ENCODE results near the gene SLC7A6OS.

The SLC7A6OS gene

GRCh38 chr16:68253721-68254120, 57.0 kb downstream of the SLC7A6OS start:
- no peak for DNase-seq (ENCODE audit: low read depth in 2 of 2)

GRCh38 chr16:68252383-68252782, 58.4 kb downstream of the SLC7A6OS start:
- no peak for DNase-seq (ENCODE audit: low read depth in 2 of 2)

GRCh38 chr16:68251832-68252231, 58.9 kb downstream of the SLC7A6OS start:
- DNase-seq (ENCODE audit: low read depth in 2 of 2), result no peak

- no peak for DNase-seq (ENCODE audit: low read depth in 2 of 2)
These were observed 59.8 kb downstream of the SLC7A6OS start for GRCh38 chr16:68250951-68251350.

- no peak for DNase-seq (ENCODE audit: low read depth in 2 of 2)
These were observed 61.4 kb downstream of the SLC7A6OS start for GRCh38 chr16:68249371-68249770.
